Spleen (tissue), 7 donors: ENCODE measurements around the gene SIPA1.

ENCODE experiments used
- CTCF ChIP-seq, 11 experiments: fragments of 200-600 bp in 7 of 11; fragments of 450-650 bp in 4 of 11; sonication (generic) in 4 of 11; IDR thresholded peaks in 8 of 11; conservative IDR thresholded peaks in 3 of 11; 1 replicate in 7 of 11; 2 replicates in 4 of 11; pipeline versions ENCODE4 v1.4.0 to v1.8.0; 2016 to 2021; ENCODE audit warnings: antibody characterized with exemption in 11 of 11, inconsistent platforms in 4 of 11, mild to moderate bottlenecking in 1 of 11
- POLR2AphosphoS5 ChIP-seq, 3 donors: sonication (generic); formaldehyde crosslinking; IDR thresholded peaks; one replicate each; pipeline ENCODE4 v1.5.1; 2017; ENCODE audit warnings: antibody characterized with exemption in 3 of 3
- donor health status: DM: no; HTN: no; CAD: no; lungs with moderate emphysema.
- donor health status: DM: no; HTN: no; CAD: no.
- donor health status: DM: no; HTN: no; CAD: no.

GRCh38 chr11:65698205-65698604, 60.3 kb downstream of the SIPA1 start:
- TF ChIP-seq CTCF (IDR thresholded peaks at IDR 0.05 in 8 of 11, conservative IDR thresholded peaks at IDR 0.05 in 3 of 11) = no peak
- TF ChIP-seq POLR2AphosphoS5 (IDR thresholded peaks at IDR 0.05) = peak in 2 of 3 donors; percentile 16 to 28
